Hepatocyte (in vitro differentiated cells): ENCODE data around the gene PAPPA2.

ENCODE experiments used
- CTCF ChIP-seq: fragments of 200-600 bp; sonication (generic); IDR thresholded peaks from 2 replicates; pipeline ENCODE4 v1.5.1; 2016; ENCODE audit warnings: antibody characterized with exemption, mild to moderate bottlenecking; ENCODE audit not compliant: poor library complexity
- EZH2 ChIP-seq: fragments of 200-600 bp; sonication (generic); IDR thresholded peaks from 2 replicates; pipeline ENCODE4 v1.6.1; 2016; ENCODE audit warnings: antibody characterized with exemption, mild to moderate bottlenecking, borderline replicate concordance
- EZH2phosphoT487 ChIP-seq: fragments of 200-600 bp; sonication (generic); IDR thresholded peaks from one replicate; pipeline ENCODE4 v1.6.1; 2018; ENCODE audit warnings: antibody characterized with exemption, mild to moderate bottlenecking, low read depth, moderate library complexity; ENCODE audit not compliant: unreplicated experiment, severe bottlenecking

DNA sequence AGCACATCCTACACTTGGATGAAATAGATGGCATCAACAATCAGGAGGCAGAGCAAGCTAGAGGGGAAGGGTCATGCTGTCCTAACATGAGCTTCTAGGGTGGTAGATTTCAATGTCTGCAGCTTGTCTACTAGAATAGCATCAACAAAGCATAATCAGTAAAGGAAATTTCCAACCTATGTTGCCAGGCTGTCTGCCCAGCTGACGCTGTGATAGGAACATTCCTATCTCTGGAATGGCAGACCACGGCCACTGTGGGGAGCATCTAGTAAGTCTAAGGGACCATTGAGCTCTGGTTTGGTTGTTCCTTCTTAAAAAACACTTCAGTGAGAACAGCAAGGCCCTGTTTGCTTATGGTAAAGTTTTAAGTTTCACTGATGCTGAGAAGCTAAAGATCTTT lies 206.8 kb downstream of the PAPPA2 start:
- no peak for TF ChIP-seq CTCF
- no peak for TF ChIP-seq EZH2
- no peak for TF ChIP-seq EZH2phosphoT487
